Measurements from ENCODE around the gene DDX17. TPM values are rescaled to one million over a fixed set of nuclear protein-coding genes. Genes with fewer than 3 reads are reported as not detected.
A peak's percentile ranks its signal among the peaks of the same experiment; 100 is the strongest.

DDX17 gene
- total and polyA plus RNA-seq, 11 donors: 133 to 202 (median 166) TPM

GRCh38 chr22:38455076-38455529 is 51.0 kb downstream of the DDX17 start, which contains the start of gene KCNJ4:
Gene KCNJ4, minus strand, starts transcription at chr22:38455199. Its CDS starts 27,067 bp downstream, at chr22:38428132.
- Histone ChIP-seq H3K27ac (peak within 1 kb of the TSS; percentile 53 to 99 (median 91)), H3K9me3 (no peaks in the 10 kb centered on the region), H3K4me1 (peaks cover 0 to 68% (median 7%) of the 10 kb centered on the region in 12 donors), H3K27me3 (peaks cover 0 to 81% (median 26%) of the 10 kb centered on the region in 9 donors), H3K4me3 (peak within 1 kb of the TSS; percentile 32 to 84 (median 60)), H3K36me3 (no peaks in the 10 kb centered on the region)
- DNase-seq: no peak
- WGBS, 4 donors: 0 to 1% (median 1%) methylated on average over 5 to 76 of the region's 76 CpGs; no CpG with 5 or more reads in 1 of the 4 donors
- intact Hi-C loops (cut with DNase I): loop anchor here in 1 of 10 donors (2.0 kb wide), 1 partner anchor 40 kb away; no protein-coding TSS in a partner anchor
- TF ChIP-seq CTCF (IDR thresholded peaks at IDR 0.05) (no peak), POLR2A (IDR thresholded peaks at IDR 0.05) (no peak)
- no peak for ATAC-seq

- Histone ChIP-seq H3K27me3 (peaks cover 0 to 80% (median 26%) of the 10 kb centered on the region in 9 donors), H3K27ac (peak overlapping the region in 11 of 12 donors; percentile 60 to 99 (median 92)), H3K36me3 (no peaks in the 10 kb centered on the region), H3K4me1 (peaks cover 0 to 66% (median 8%) of the 10 kb centered on the region in 12 donors), H3K9me3 (no peaks in the 10 kb centered on the region), H3K4me3 (peak overlapping the region; percentile 32 to 84 (median 60))
- TF ChIP-seq POLR2A (IDR thresholded peaks at IDR 0.05) (peak in 1 of 2 donors; percentile 19), CTCF (IDR thresholded peaks at IDR 0.05) (no peak)
- intact Hi-C loops (cut with DNase I): loop anchor here in 3 of 10 donors (2.0 to 5.0 kb wide), 2 partner anchors 37 to 40 kb away; no protein-coding TSS in a partner anchor
- peak in 1 of 5 donors; percentile 55 for DNase-seq
- 4 to 7% (median 5%) methylated on average over 17 to 67 of the region's 67 CpGs for WGBS, 4 donors
- ATAC-seq: peak in 2 of 4 donors; percentile 15 to 21
Observed at GRCh38 chr22:38454353-38455075, 51.6 kb downstream of the DDX17 start.

- 23 to 43% (median 36%) methylated on average over 1 to 3 of the region's 3 CpGs for WGBS, 4 donors
- peaks cover 0 to 71% (median 9%) of the 10 kb centered on the region in 12 donors for H3K4me1 ChIP-seq
- H3K27me3 ChIP-seq: peaks cover 0 to 75% (median 26%) of the 10 kb centered on the region in 9 donors
- ATAC-seq (no peak), DNase-seq (no peak)
- intact Hi-C loops (cut with DNase I): loop anchor here in 3 of 10 donors (2.0 to 5.0 kb wide), 2 partner anchors 37 to 39 kb away; no protein-coding TSS in a partner anchor
- no peak for TF ChIP-seq CTCF (IDR thresholded peaks at IDR 0.05)
- no peak for TF ChIP-seq POLR2A (IDR thresholded peaks at IDR 0.05)
- peak overlapping the region in 11 of 12 donors; percentile 44 to 84 (median 61) for H3K4me3 ChIP-seq
- peak overlapping the region in 11 of 12 donors; percentile 49 to 99 (median 92) for H3K27ac ChIP-seq
- H3K9me3 ChIP-seq: no peaks in the 10 kb centered on the region
- no peaks in the 10 kb centered on the region for H3K36me3 ChIP-seq
Observed at GRCh38 chr22:38453996-38454352, 52.1 kb downstream of the DDX17 start.

Data from heart left ventricle (tissue), 16 donors.